A549 (cell line): ENCODE results near the gene CXCR5.

Experiments
- CHD2 ChIP-seq: fragments of 150-350 bp; IDR thresholded peaks from 2 replicates; pipeline ENCODE4 v1.6.1; 2014; ENCODE audit warnings: low read length; ENCODE audit not compliant: partially characterized antibody
- EP300 ChIP-seq, 2 experiments: fragments of >200 bp; sonication (Bioruptor Twin); formaldehyde crosslinking; IDR thresholded peaks; 2 replicates in 1 of 2; 3 replicates in 1 of 2; pipeline ENCODE4 v1.6.1; 2016 to 2017
- ESRRA ChIP-seq: fragments of 150-350 bp; IDR thresholded peaks from 2 replicates; pipeline ENCODE4 v1.6.1; 2014; ENCODE audit warnings: mild to moderate bottlenecking, low read length, borderline replicate concordance
- GATA3 ChIP-seq: IDR thresholded peaks from 2 replicates; pipeline ENCODE4 v1.6.1; 2012; ENCODE audit warnings: borderline replicate concordance
- MAFK ChIP-seq: fragments of 450-650 bp; IDR thresholded peaks from 2 replicates; pipeline ENCODE4 v1.6.1; 2014; ENCODE audit not compliant: partially characterized antibody
- MAZ ChIP-seq: fragments of 150-350 bp; IDR thresholded peaks from 2 replicates; pipeline ENCODE4 v1.6.1; 2014; ENCODE audit warnings: antibody characterized with exemption, low read depth, low read length, borderline replicate concordance
- MYC ChIP-seq: IDR thresholded peaks from 2 replicates; pipeline ENCODE4 v1.6.1; 2012; ENCODE audit warnings: mild to moderate bottlenecking, inconsistent platforms, low read length, improper control_type of control experiment, borderline replicate concordance
- NR3C1 ChIP-seq: fragments of >200 bp; sonication (Bioruptor Twin); formaldehyde crosslinking; IDR thresholded peaks from 3 replicates; pipeline ENCODE4 v1.6.1; 2017
- PHF8 ChIP-seq: fragments of 200-600 bp; sonication (generic); IDR thresholded peaks from 2 replicates; pipeline ENCODE4 v1.6.1; 2016; ENCODE audit warnings: low read depth, mild to moderate bottlenecking, antibody characterized with exemption, moderate library complexity, borderline replicate concordance
- POLR2A ChIP-seq: IDR thresholded peaks from 2 replicates; pipeline ENCODE4 v1.6.1; 2012; ENCODE audit warnings: mild to moderate bottlenecking, low read length
- POLR2AphosphoS2 ChIP-seq: conservative IDR thresholded peaks from 2 replicates; pipeline ENCODE4 v1.6.1; 2012; ENCODE audit warnings: low read length, improper control_type of control experiment, inconsistent platforms
- RAD21 ChIP-seq, 2 experiments: fragments of >200 bp in 1 of 2; sonication (Bioruptor Twin) in 1 of 2; formaldehyde crosslinking in 1 of 2; IDR thresholded peaks in 1 of 2; conservative IDR thresholded peaks in 1 of 2; 2 replicates in 1 of 2; 3 replicates in 1 of 2; pipeline ENCODE4 v1.6.1; 2012 to 2018; ENCODE audit warnings: inconsistent platforms in 1 of 2
- ZNF302 ChIP-seq: fragments of 250-450 bp; sonication (Bioruptor Pico); IDR thresholded peaks from 2 replicates; pipeline ENCODE4 v1.9.0; 2021; ENCODE audit warnings: inconsistent platforms, mild to moderate bottlenecking, moderate library complexity
- TF ChIP-seq, protein P1 (sequence below): fragments of >200 bp; sonication (Bioruptor Twin); formaldehyde crosslinking; IDR thresholded peaks from 3 replicates; pipeline ENCODE4 v1.5.1; 2016

DNA sequence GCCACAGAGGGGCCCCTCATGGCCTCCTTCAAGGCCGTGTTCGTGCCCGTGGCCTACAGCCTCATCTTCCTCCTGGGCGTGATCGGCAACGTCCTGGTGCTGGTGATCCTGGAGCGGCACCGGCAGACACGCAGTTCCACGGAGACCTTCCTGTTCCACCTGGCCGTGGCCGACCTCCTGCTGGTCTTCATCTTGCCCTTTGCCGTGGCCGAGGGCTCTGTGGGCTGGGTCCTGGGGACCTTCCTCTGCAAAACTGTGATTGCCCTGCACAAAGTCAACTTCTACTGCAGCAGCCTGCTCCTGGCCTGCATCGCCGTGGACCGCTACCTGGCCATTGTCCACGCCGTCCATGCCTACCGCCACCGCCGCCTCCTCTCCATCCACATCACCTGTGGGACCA, 10.0 kb downstream of the CXCR5 start:
- TF ChIP-seq RAD21 (conservative IDR thresholded peaks at IDR 0.05 in 1 of 2, IDR thresholded peaks at IDR 0.05 in 1 of 2) (no peak), PHF8 (no peak), CHD2 (no peak), MAFK (no peak), MYC (no peak), ZNF302 (CRISPR knock-in tag) (no peak), POLR2AphosphoS2 (no peak), GATA3 (no peak), POLR2A (no peak), ESRRA (no peak), NR3C1 (no peak), MAZ (no peak), EP300 (IDR thresholded peaks at IDR 0.05) (no peak)
- TF ChIP-seq, protein P1, sequence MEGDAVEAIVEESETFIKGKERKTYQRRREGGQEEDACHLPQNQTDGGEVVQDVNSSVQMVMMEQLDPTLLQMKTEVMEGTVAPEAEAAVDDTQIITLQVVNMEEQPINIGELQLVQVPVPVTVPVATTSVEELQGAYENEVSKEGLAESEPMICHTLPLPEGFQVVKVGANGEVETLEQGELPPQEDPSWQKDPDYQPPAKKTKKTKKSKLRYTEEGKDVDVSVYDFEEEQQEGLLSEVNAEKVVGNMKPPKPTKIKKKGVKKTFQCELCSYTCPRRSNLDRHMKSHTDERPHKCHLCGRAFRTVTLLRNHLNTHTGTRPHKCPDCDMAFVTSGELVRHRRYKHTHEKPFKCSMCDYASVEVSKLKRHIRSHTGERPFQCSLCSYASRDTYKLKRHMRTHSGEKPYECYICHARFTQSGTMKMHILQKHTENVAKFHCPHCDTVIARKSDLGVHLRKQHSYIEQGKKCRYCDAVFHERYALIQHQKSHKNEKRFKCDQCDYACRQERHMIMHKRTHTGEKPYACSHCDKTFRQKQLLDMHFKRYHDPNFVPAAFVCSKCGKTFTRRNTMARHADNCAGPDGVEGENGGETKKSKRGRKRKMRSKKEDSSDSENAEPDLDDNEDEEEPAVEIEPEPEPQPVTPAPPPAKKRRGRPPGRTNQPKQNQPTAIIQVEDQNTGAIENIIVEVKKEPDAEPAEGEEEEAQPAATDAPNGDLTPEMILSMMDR, result no peak
